ENCODE data around the gene HMGCS2. TPM values are rescaled to one million over a fixed set of nuclear protein-coding genes. Genes with fewer than 3 reads are reported as not detected.

The HMGCS2 gene
- total and polyA plus RNA-seq, 9 of the 15 experiments (the other 6 are each of a cell fraction or from before 2014, with no cell fraction given): 0.13 TPM; not detected in 8

- TF ChIP-seq KLF6 (CRISPR knock-in tag; IDR thresholded peaks at IDR 0.05; ENCODE audit: borderline replicate concordance) (0 out of 2 replicates have a peak, but pooled peaks have one; percentile 12), MBD2 (IDR thresholded peaks at IDR 0.05; ENCODE audit: borderline replicate concordance, low read depth) (peak; percentile 65), ADNP (tag; IDR thresholded peaks at IDR 0.05) (no peak; the same call in 1 of the 2 replicates), ZNF583 (CRISPR knock-in tag; IDR thresholded peaks at IDR 0.05) (peak; percentile 31; the same call in 1 of the 2 replicates), SP2 (IDR thresholded peaks at IDR 0.05; ENCODE audit: extremely low read depth, low read depth, low read length, poor library complexity, severe bottlenecking) (no peak), SFPQ (IDR thresholded peaks at IDR 0.05; ENCODE audit: low read depth, low read length) (no peak), CREB3 (tag; conservative IDR thresholded peaks at IDR 0.05; ENCODE audit: low read depth) (no peak), ZZZ3 (IDR thresholded peaks at IDR 0.05) (no peak), TOE1 (IDR thresholded peaks at IDR 0.05; ENCODE audit: borderline replicate concordance) (peak; percentile 44; the same call in 1 of the 2 replicates), TOE1 (CRISPR knock-in tag; IDR thresholded peaks at IDR 0.05; ENCODE audit: borderline replicate concordance, low read depth) (no peak), HDGF (IDR thresholded peaks at IDR 0.05) (no peak), KAT2B (IDR thresholded peaks at IDR 0.05; ENCODE audit: low read depth, low read length) (no peak), NR0B1 (IDR thresholded peaks at IDR 0.05; ENCODE audit: partially characterized antibody) (no peak), ZKSCAN1 (IDR thresholded peaks at IDR 0.05; ENCODE audit: low read depth, low read length) (0 out of 2 replicates have a peak, but pooled peaks have one; percentile 5), NFATC3 (IDR thresholded peaks at IDR 0.05) (no peak), MED1 (CRISPR knock-in tag; IDR thresholded peaks at IDR 0.05; ENCODE audit: borderline replicate concordance) (no peak), XRCC3 (IDR thresholded peaks at IDR 0.05) (no peak), USF2 (CRISPR knock-in tag; IDR thresholded peaks at IDR 0.05) (no peak), NFXL1 (CRISPR knock-in tag; IDR thresholded peaks at IDR 0.05) (no peak), ZNF398 (CRISPR knock-in tag; IDR thresholded peaks at IDR 0.05) (no peak)
Observed at GRCh38 chr1:119737040-119737682, 31.5 kb downstream of the HMGCS2 start (continued).

Data from K562 (cell line).